Panc1 (cell line): ENCODE measurements around the gene RRN3.
"Not testable (repeated sequence)": the region's sequence is repeated elsewhere in the genome, so short reads cannot be mapped to it uniquely, and the experiment has no call there.

Experiments
- CTCF ChIP-seq: fragments of 450-650 bp; IDR thresholded peaks from 2 replicates; pipeline ENCODE4 v1.5.1; 2017; ENCODE audit warnings: mild to moderate bottlenecking
- REST ChIP-seq, 2 experiments: IDR thresholded peaks; 2 replicates each; pipeline ENCODE4 v1.6.1; 2011 to 2012; ENCODE audit warnings: low read depth in 2 of 2, control low read depth in 1 of 2, low read length in 1 of 2, mild to moderate bottlenecking in 1 of 2, moderate library complexity in 1 of 2; ENCODE audit not compliant: insufficient read depth in 1 of 2
- SIN3A ChIP-seq: IDR thresholded peaks from 2 replicates; pipeline ENCODE4 v1.6.1; 2012; ENCODE audit warnings: low read depth, mild to moderate bottlenecking, low read length, moderate library complexity, borderline replicate concordance; ENCODE audit not compliant: insufficient read depth

- TF ChIP-seq CTCF; REST (IDR thresholded peaks at IDR 0.05; ENCODE audit: insufficient read depth in 1 of 2, low read depth in 2 of 2, low read length in 1 of 2); SIN3A: not testable (repeated sequence)
Observed at GRCh38 chr16:15130256-15130932, 36.3 kb upstream of the RRN3 start.
